K562 (cell line): Measurements from ENCODE around the gene DNAJB1. TPM values are rescaled to one million over a fixed set of nuclear protein-coding genes. Genes with fewer than 3 reads are reported as not detected.

Experiments
- CHD2 ChIP-seq: IDR thresholded peaks from 2 replicates; pipeline ENCODE4 v1.6.1; 2011; ENCODE audit warnings: low read depth, low read length
- CTBP1 ChIP-seq: fragments of 450-650 bp; IDR thresholded peaks from 2 replicates; pipeline ENCODE4 v1.6.1; 2016; ENCODE audit warnings: borderline replicate concordance
- FOXP1 ChIP-seq: sonication (generic); formaldehyde crosslinking; IDR thresholded peaks from 2 replicates; pipeline ENCODE4 v1.8.0; 2022; ENCODE audit warnings: mild to moderate bottlenecking, missing genetic modification reagents
- NCOA1 ChIP-seq: fragments of 450-650 bp; IDR thresholded peaks from 2 replicates; pipeline ENCODE4 v1.6.1; 2016; ENCODE audit warnings: low read depth
- RBFOX2 ChIP-seq: fragments of 200-400 bp; formaldehyde crosslinking; IDR thresholded peaks from 2 replicates; pipeline ENCODE4 v1.6.1; 2017; ENCODE audit warnings: low read depth, mild to moderate bottlenecking, low read length, moderate library complexity
- RFX5 ChIP-seq: IDR thresholded peaks from 2 replicates; pipeline ENCODE4 v1.6.1; 2011; ENCODE audit warnings: low read depth, mild to moderate bottlenecking, improper control_type of control experiment, low read length
- SIX5 ChIP-seq, 2 experiments: IDR thresholded peaks; 2 replicates each; pipeline ENCODE4 v1.6.1; 2011; ENCODE audit warnings: low read length in 2 of 2, borderline replicate concordance in 1 of 2, low read depth in 1 of 2, mild to moderate bottlenecking in 1 of 2, moderate library complexity in 1 of 2; ENCODE audit not compliant: insufficient read depth in 1 of 2
- SP2 ChIP-seq: IDR thresholded peaks from 2 replicates; pipeline ENCODE4 v1.6.1; 2011; ENCODE audit warnings: mild to moderate bottlenecking, low read depth, low read length, moderate library complexity; ENCODE audit not compliant: poor library complexity, severe bottlenecking; ENCODE audit errors: extremely low read depth
- TEAD2 ChIP-seq: fragments of 450-650 bp; IDR thresholded peaks from 2 replicates; pipeline ENCODE4 v1.6.1; 2016; ENCODE audit warnings: missing genetic modification characterization, control low read depth, missing compliant biosample characterization
- U2AF1 ChIP-seq: fragments of 200-400 bp; formaldehyde crosslinking; optimal IDR thresholded peaks from 2 replicates; pipeline ENCODE3; 2017; ENCODE audit warnings: mild to moderate bottlenecking, low read depth, low read length, moderate library complexity
- ZNF384 ChIP-seq: IDR thresholded peaks from 2 replicates; pipeline ENCODE4 v1.6.1; 2012; ENCODE audit warnings: low read depth, low read length, improper control_type of control experiment
- ZNF778 ChIP-seq: fragments of 450-650 bp; formaldehyde crosslinking; IDR thresholded peaks from 2 replicates; pipeline ENCODE4 v1.4.0; 2020; ENCODE audit warnings: mild to moderate bottlenecking, moderate library complexity
- polyA plus RNA-seq, 8 experiments: library from polyadenylated mRNA; depleted of rRNA in 4 of 8; stranded (reverse) in 5 of 8; unstranded in 3 of 8; fragments of >200 nt; fragmentation: Nextera tagmentation in 2 of 8; fragmentation: Illumina TruSeq in 1 of 8; extraction: Ambion mirVana in 2 of 8; extraction: Trizol in 1 of 8; gene quantifications; 2 replicates each; pipeline versions ENCODE4 v1.2.1 to v1.2.3, GENCODE V29; 2011 to 2014; ENCODE audit warnings: inconsistent platforms in 1 of 8, missing spikeins in 1 of 8
- total RNA-seq, 7 experiments: library from RNA; depleted of rRNA in 6 of 7; stranded (reverse); fragments of >200 nt in 6 of 7; fragmentation: Illumina TruSeq in 2 of 7; extraction: Trizol in 2 of 7; gene quantifications; 2 replicates each; pipeline versions ENCODE4 v1.2.1 to v1.2.3, GENCODE V29; 2011 to 2021; ENCODE audit warnings: low replicate concordance in 1 of 7
- TF ChIP-seq, protein P1 (sequence below): sonication (generic); formaldehyde crosslinking; IDR thresholded peaks from 2 replicates; pipeline ENCODE4 v1.8.0; 2022; ENCODE audit warnings: mild to moderate bottlenecking, missing genetic modification reagents
- TF ChIP-seq, protein P2 (sequence below): sonication (generic); formaldehyde crosslinking; IDR thresholded peaks from 2 replicates; pipeline ENCODE4 v1.8.1; 2023; ENCODE audit warnings: mild to moderate bottlenecking, missing genetic modification reagents
- TF ChIP-seq, protein P3 (sequence below): sonication (generic); formaldehyde crosslinking; IDR thresholded peaks from 2 replicates; pipeline ENCODE4 v1.8.1; 2023; ENCODE audit warnings: mild to moderate bottlenecking, missing genetic modification reagents, moderate library complexity
- TF ChIP-seq, protein P4 (sequence below): fragments of 250-450 bp; sonication (Bioruptor Pico); IDR thresholded peaks from 2 replicates; pipeline ENCODE4 v1.4.0; 2020; ENCODE audit warnings: mild to moderate bottlenecking
- TF ChIP-seq, protein P5 (sequence below), 2 experiments: fragments of 450-650 bp; conservative IDR thresholded peaks; 2 replicates each; pipeline ENCODE4 v1.6.1; 2017; ENCODE audit warnings: mild to moderate bottlenecking in 2 of 2, moderate library complexity in 2 of 2
- TF ChIP-seq, protein P6 (sequence below): sonication (generic); formaldehyde crosslinking; IDR thresholded peaks from 2 replicates; pipeline ENCODE4 v1.8.1; 2022; ENCODE audit warnings: missing genetic modification reagents

DNAJB1 gene
- total and polyA plus RNA-seq, 9 of the 15 experiments (the other 6 are each of a cell fraction or from before 2014, with no cell fraction given), result 13.2 to 113 (median 62.1) TPM

DNA sequence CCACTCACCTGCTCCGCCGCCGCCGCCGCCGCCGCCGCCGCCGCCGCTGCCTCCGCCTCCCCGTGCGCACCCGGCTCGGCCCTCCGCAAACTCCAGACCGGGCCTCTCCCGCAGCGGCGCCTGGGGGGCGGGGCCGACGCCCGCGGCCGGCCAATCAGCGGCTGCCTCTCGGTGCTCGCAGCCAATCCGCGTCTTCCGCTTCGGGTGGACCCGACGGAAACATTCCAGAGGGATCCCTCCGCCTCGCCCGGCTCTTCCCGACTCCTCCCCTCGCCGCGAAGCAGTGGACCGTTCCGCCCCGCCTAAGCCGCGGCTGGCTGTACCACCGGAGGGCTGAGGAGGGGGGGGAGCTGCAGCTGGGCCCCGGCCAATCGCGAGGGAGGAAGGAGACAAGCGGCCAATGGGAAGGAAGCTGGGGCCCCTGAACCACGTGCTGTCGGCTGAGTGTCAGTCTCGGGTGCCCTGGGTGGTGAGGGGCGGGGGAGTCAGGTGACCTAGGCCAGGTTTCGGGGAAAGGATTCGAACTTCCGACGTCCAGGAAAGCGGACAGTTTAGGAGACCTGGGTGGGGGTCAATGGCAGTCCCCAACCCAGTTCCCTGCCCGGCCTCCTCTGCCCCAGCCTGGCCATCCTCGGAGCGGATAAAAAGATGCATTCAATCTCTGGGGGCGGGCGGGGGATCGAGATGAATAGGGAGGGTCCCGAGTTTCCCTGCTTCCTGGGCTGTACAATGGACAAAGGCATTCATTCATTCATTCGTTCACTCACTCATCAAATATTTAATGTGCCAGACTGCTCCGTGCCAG, 22.0 kb downstream of the DNAJB1 start, which contains the start of gene GIPC1 (continued):
- TF ChIP-seq NCOA1 (0 out of 2 replicates have a peak, but pooled peaks have one; percentile 23), CHD2 (peak; percentile 79), U2AF1 (peak; percentile 24), TEAD2 (tag) (peak; percentile 59; the same call in 1 of the 2 replicates), ZNF778 (no peak), ZNF384 (peak; percentile 33; the same call in 1 of the 2 replicates), CTBP1 (peak; percentile 97), FOXP1 (CRISPR knock-in tag) (peak; percentile 73; the same call in 1 of the 2 replicates), SP2 (peak; percentile 58), RFX5 (0 out of 2 replicates have a peak, but pooled peaks have one; percentile 12), SIX5 (IDR thresholded peaks at IDR 0.05; ENCODE audit: borderline replicate concordance in 1 of 2, insufficient read depth in 1 of 2, low read depth in 1 of 2, low read length in 2 of 2) (peak; percentile 14 to 32; a peak in 1 of 4 replicates), RBFOX2 (peak; percentile 73)
- TF ChIP-seq, protein P1, sequence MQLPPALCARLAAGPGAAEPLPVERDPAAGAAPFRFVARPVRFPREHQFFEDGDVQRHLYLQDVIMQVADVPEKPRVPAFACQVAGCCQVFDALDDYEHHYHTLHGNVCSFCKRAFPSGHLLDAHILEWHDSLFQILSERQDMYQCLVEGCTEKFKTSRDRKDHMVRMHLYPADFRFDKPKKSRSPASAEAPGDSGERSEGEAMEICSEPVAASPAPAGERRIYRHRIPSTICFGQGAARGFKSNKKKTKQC (CRISPR knock-in tag), result peak; percentile 71; the same call in 1 of the 2 replicates
- TF ChIP-seq, protein P2, sequence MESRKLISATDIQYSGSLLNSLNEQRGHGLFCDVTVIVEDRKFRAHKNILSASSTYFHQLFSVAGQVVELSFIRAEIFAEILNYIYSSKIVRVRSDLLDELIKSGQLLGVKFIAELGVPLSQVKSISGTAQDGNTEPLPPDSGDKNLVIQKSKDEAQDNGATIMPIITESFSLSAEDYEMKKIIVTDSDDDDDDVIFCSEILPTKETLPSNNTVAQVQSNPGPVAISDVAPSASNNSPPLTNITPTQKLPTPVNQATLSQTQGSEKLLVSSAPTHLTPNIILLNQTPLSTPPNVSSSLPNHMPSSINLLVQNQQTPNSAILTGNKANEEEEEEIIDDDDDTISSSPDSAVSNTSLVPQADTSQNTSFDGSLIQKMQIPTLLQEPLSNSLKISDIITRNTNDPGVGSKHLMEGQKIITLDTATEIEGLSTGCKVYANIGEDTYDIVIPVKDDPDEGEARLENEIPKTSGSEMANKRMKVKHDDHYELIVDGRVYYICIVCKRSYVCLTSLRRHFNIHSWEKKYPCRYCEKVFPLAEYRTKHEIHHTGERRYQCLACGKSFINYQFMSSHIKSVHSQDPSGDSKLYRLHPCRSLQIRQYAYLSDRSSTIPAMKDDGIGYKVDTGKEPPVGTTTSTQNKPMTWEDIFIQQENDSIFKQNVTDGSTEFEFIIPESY, result peak; percentile 63
- TF ChIP-seq, protein P3, sequence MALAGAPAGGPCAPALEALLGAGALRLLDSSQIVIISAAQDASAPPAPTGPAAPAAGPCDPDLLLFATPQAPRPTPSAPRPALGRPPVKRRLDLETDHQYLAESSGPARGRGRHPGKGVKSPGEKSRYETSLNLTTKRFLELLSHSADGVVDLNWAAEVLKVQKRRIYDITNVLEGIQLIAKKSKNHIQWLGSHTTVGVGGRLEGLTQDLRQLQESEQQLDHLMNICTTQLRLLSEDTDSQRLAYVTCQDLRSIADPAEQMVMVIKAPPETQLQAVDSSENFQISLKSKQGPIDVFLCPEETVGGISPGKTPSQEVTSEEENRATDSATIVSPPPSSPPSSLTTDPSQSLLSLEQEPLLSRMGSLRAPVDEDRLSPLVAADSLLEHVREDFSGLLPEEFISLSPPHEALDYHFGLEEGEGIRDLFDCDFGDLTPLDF, result no peak
- TF ChIP-seq, protein P4, sequence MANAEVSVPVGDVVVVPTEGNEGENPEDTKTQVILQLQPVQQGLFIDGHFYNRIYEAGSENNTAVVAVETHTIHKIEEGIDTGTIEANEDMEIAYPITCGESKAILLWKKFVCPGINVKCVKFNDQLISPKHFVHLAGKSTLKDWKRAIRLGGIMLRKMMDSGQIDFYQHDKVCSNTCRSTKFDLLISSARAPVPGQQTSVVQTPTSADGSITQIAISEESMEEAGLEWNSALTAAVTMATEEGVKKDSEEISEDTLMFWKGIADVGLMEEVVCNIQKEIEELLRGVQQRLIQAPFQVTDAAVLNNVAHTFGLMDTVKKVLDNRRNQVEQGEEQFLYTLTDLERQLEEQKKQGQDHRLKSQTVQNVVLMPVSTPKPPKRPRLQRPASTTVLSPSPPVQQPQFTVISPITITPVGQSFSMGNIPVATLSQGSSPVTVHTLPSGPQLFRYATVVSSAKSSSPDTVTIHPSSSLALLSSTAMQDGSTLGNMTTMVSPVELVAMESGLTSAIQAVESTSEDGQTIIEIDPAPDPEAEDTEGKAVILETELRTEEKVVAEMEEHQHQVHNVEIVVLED (CRISPR knock-in tag), result peak; percentile 66
- TF ChIP-seq, protein P5, sequence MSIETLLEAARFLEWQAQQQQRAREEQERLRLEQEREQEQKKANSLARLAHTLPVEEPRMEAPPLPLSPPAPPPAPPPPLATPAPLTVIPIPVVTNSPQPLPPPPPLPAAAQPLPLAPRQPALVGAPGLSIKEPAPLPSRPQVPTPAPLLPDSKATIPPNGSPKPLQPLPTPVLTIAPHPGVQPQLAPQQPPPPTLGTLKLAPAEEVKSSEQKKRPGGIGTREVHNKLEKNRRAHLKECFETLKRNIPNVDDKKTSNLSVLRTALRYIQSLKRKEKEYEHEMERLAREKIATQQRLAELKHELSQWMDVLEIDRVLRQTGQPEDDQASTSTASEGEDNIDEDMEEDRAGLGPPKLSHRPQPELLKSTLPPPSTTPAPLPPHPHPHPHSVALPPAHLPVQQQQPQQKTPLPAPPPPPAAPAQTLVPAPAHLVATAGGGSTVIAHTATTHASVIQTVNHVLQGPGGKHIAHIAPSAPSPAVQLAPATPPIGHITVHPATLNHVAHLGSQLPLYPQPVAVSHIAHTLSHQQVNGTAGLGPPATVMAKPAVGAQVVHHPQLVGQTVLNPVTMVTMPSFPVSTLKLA (conservative IDR thresholded peaks at IDR 0.05), result peak; percentile 97 to 98
- TF ChIP-seq, protein P6, sequence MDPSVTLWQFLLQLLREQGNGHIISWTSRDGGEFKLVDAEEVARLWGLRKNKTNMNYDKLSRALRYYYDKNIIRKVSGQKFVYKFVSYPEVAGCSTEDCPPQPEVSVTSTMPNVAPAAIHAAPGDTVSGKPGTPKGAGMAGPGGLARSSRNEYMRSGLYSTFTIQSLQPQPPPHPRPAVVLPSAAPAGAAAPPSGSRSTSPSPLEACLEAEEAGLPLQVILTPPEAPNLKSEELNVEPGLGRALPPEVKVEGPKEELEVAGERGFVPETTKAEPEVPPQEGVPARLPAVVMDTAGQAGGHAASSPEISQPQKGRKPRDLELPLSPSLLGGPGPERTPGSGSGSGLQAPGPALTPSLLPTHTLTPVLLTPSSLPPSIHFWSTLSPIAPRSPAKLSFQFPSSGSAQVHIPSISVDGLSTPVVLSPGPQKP (CRISPR knock-in tag), result no peak
